CD4-positive, alpha-beta memory T cell (primary cell): ENCODE data around the gene ANO6. TPM values are rescaled to one million over a fixed set of nuclear protein-coding genes. Genes with fewer than 3 reads are reported as not detected.
A peak's percentile ranks its signal among the peaks of the same experiment; 100 is the strongest.

Source experiments
- CTCF ChIA-PET: fragments of 350-600 bp; sonication (Branson Sonifier 250); formaldehyde crosslinking; loops from one replicate; lab custom pipeline; 2021; ENCODE audit warnings: inconsistent platforms; ENCODE audit not compliant: partially characterized antibody; lab: Charles Lee
- POLR2A ChIA-PET: fragments of 350-600 bp; sonication (Branson Sonifier 250); formaldehyde crosslinking; loops from one replicate; lab custom pipeline; 2021; ENCODE audit not compliant: partially characterized antibody; lab: Charles Lee
- DNase-seq, 5 donors: peaks; one replicate each; pipeline versions ENCODE4 v3.0.0 to v3.0.0-alpha.2; 2020 to 2022; ENCODE audit warnings: mixed read lengths in 1 of 5
- H3K27ac ChIP-seq: one replicate; pipeline ENCODE4 v1.7.0; 2013; ENCODE audit warnings: low read depth, low read length
- H3K27me3 ChIP-seq: 2 replicates; pipeline ENCODE4 v1.7.0; 2013; ENCODE audit warnings: mild to moderate bottlenecking, low read length, moderate library complexity; ENCODE audit not compliant: insufficient read depth
- H3K36me3 ChIP-seq: 2 replicates; pipeline ENCODE4 v1.7.0; 2013; ENCODE audit warnings: mild to moderate bottlenecking, low read length, moderate library complexity; ENCODE audit not compliant: insufficient read depth
- H3K4me1 ChIP-seq: 2 replicates; pipeline ENCODE4 v1.7.0; 2013; ENCODE audit warnings: mild to moderate bottlenecking, low read length, moderate library complexity; ENCODE audit not compliant: insufficient read depth
- H3K4me3 ChIP-seq, 2 donors: one replicate each; pipeline ENCODE4 v1.7.0; 2013; ENCODE audit warnings: low read length in 2 of 2, mild to moderate bottlenecking in 1 of 2
- H3K9me3 ChIP-seq, 2 donors: one replicate each; pipeline ENCODE4 v1.7.0; 2013; ENCODE audit warnings: low read length in 2 of 2, control low read depth in 1 of 2; ENCODE audit not compliant: control insufficient read depth in 1 of 2
- H3K27ac Mint-ChIP-seq, 7 donors: one replicate each; pipeline ENCODE4 v1.8.0; 2020 to 2021; ENCODE audit warnings: mixed read lengths in 7 of 7, mild to moderate bottlenecking in 6 of 7, inconsistent platforms in 3 of 7, moderate library complexity in 3 of 7
- H3K27me3 Mint-ChIP-seq, 2 donors: one replicate each; pipeline ENCODE4 v1.8.0; 2020 to 2021; ENCODE audit warnings: mixed read lengths in 2 of 2
- H3K36me3 Mint-ChIP-seq, 2 donors: one replicate each; pipeline ENCODE4 v1.8.0; 2020 to 2021; ENCODE audit warnings: mixed read lengths in 2 of 2, inconsistent platforms in 1 of 2, mild to moderate bottlenecking in 1 of 2
- H3K4me1 Mint-ChIP-seq, 4 donors: one replicate each; pipeline ENCODE4 v1.8.0; 2020 to 2021; ENCODE audit warnings: mixed read lengths in 4 of 4, mild to moderate bottlenecking in 1 of 4
- H3K4me3 Mint-ChIP-seq, 8 donors: one replicate each; pipeline ENCODE4 v1.8.0; 2020 to 2021; ENCODE audit warnings: mixed read lengths in 8 of 8, mild to moderate bottlenecking in 7 of 8, moderate library complexity in 6 of 8, inconsistent platforms in 3 of 8
- H3K9me3 Mint-ChIP-seq, 8 donors: one replicate each; pipeline ENCODE4 v1.8.0; 2020 to 2021; ENCODE audit warnings: mixed read lengths in 8 of 8, mild to moderate bottlenecking in 5 of 8, inconsistent platforms in 3 of 8, moderate library complexity in 1 of 8
- intact Hi-C: fragments of 100-400 bp; cut with micrococcal nuclease; formaldehyde crosslinking; loops from one replicate; pipeline ENCODE4 v1.15.1; 2023
- polyA plus RNA-seq, 2 donors: library from polyadenylated mRNA; unstranded; fragments of 300-500 nt; fragmentation: Illumina TruSeq; gene quantifications; one replicate each; pipeline ENCODE4 v1.2.3, GENCODE V29; 2021
- total RNA-seq, 2 experiments: library from RNA; stranded (reverse); gene quantifications; one replicate each; pipeline ENCODE4 v1.2.3, GENCODE V29; 2021

The ANO6 gene
- total and polyA plus RNA-seq, 4 experiments from 2014 or later = 25.3 to 36.5 (median 31.0) TPM

- H3K4me3 Mint-ChIP-seq = no peak overlapping the region
- no peaks in the 10 kb centered on the region for H3K27me3 ChIP-seq
- H3K36me3 Mint-ChIP-seq = peaks cover 10 to 15% of the 10 kb centered on the region in 2 donors
- intact Hi-C loops = no loop called here
- no peak overlapping the region for H3K27ac ChIP-seq
- H3K9me3 ChIP-seq = no peaks in the 10 kb centered on the region
- H3K36me3 ChIP-seq = peaks cover 5% of the 10 kb centered on the region
- no peak overlapping the region for H3K4me3 ChIP-seq
- H3K27ac Mint-ChIP-seq = peak overlapping the region in 1 of 7 donors; percentile 23
- H3K4me1 ChIP-seq = peaks cover 15% of the 10 kb centered on the region
- H3K4me1 Mint-ChIP-seq = peaks cover 37 to 58% (median 46%) of the 10 kb centered on the region in 4 donors
- H3K9me3 Mint-ChIP-seq = no peaks in the 10 kb centered on the region
- POLR2A ChIA-PET = interaction anchor here (0.6 to 1.9 kb wide), 2 partner anchors 8 to 53 kb away, joined by 3 to 7 read pairs; partner anchors contain the start of gene ANO6
- CTCF ChIA-PET = interaction anchor here (0.6 to 1.7 kb wide), 3 partner anchors 9 to 54 kb away, joined by 3 to 6 read pairs (median 3); partner anchors contain the start of gene ANO6
- no peak for DNase-seq
- H3K27me3 Mint-ChIP-seq = no peaks in the 10 kb centered on the region
These were observed 8.4 kb downstream of the ANO6 start for GRCh38 chr12:45224311-45224710.

- POLR2A ChIA-PET = interaction anchor here (1.9 kb wide), 1 partner anchor 10 kb away, joined by 7 read pairs; the partner anchor contains the start of gene ANO6
- Histone ChIP-seq H3K27ac (no peak overlapping the region), H3K4me3 (no peak overlapping the region), H3K9me3 (no peaks in the 10 kb centered on the region), H3K4me1 (no peaks in the 10 kb centered on the region), H3K27me3 (no peaks in the 10 kb centered on the region), H3K36me3 (peaks cover 5% of the 10 kb centered on the region)
- Mint-ChIP-seq H3K4me1 (peaks cover 26 to 42% (median 34%) of the 10 kb centered on the region in 4 donors), H3K27me3 (no peaks in the 10 kb centered on the region), H3K9me3 (no peaks in the 10 kb centered on the region), H3K4me3 (no peak overlapping the region), H3K27ac (peak overlapping the region in 1 of 7 donors; percentile 18), H3K36me3 (peaks cover 10 to 19% of the 10 kb centered on the region in 2 donors)
- CTCF ChIA-PET = interaction anchor here (1.7 kb wide), 1 partner anchor 55 kb away, joined by 6 read pairs; no protein-coding TSS in a partner anchor
- DNase-seq = no peak
- intact Hi-C loops = no loop called here
These were observed 10.1 kb downstream of the ANO6 start for GRCh38 chr12:45226021-45226420.

- peaks cover 26 to 43% (median 34%) of the 10 kb centered on the region in 4 donors for H3K4me1 Mint-ChIP-seq
These were observed 11.6 kb downstream of the ANO6 start for GRCh38 chr12:45227316-45228067.

GRCh38 chr12:45231515-45232145 is 15.7 kb downstream of the ANO6 start:
- no peak for DNase-seq
- Mint-ChIP-seq H3K36me3 (peaks cover 15 to 18% of the 10 kb centered on the region in 2 donors), H3K9me3 (no peaks in the 10 kb centered on the region), H3K27ac (peak overlapping the region in 3 of 7 donors; percentile 2 to 30 (median 4)), H3K4me1 (peaks cover 27 to 47% (median 41%) of the 10 kb centered on the region in 4 donors), H3K27me3 (no peaks in the 10 kb centered on the region), H3K4me3 (no peak overlapping the region)
- Histone ChIP-seq H3K4me3 (no peak overlapping the region), H3K36me3 (peaks cover 8% of the 10 kb centered on the region), H3K27ac (no peak overlapping the region), H3K4me1 (peaks cover 21% of the 10 kb centered on the region), H3K27me3 (no peaks in the 10 kb centered on the region), H3K9me3 (no peaks in the 10 kb centered on the region)
- CTCF ChIA-PET = no interaction called here
- POLR2A ChIA-PET = no interaction called here
- intact Hi-C loops = no loop called here

More at GRCh38 chr12:45227316-45228067, 11.6 kb downstream of the ANO6 start:
- H3K36me3 Mint-ChIP-seq = peaks cover 15 to 18% of the 10 kb centered on the region in 2 donors
- Histone ChIP-seq H3K36me3 (peaks cover 5% of the 10 kb centered on the region), H3K27me3 (no peaks in the 10 kb centered on the region), H3K9me3 (no peaks in the 10 kb centered on the region), H3K4me1 (peaks cover 7% of the 10 kb centered on the region), H3K27ac (no peak overlapping the region), H3K4me3 (no peak overlapping the region)
- H3K27ac Mint-ChIP-seq = peak overlapping the region in 2 of 7 donors; percentile 13 to 60
- H3K4me3 Mint-ChIP-seq = no peak overlapping the region
- intact Hi-C loops = no loop called here
- ChIA-PET POLR2A (no interaction called here), CTCF (interaction anchor here (1.3 kb wide), 1 partner anchor 12 kb away, joined by 6 read pairs; the partner anchor contains the start of gene ANO6)
- H3K27me3 Mint-ChIP-seq = no peaks in the 10 kb centered on the region
- no peaks in the 10 kb centered on the region for H3K9me3 Mint-ChIP-seq
- no peak for DNase-seq

GRCh38 chr12:45232146-45232755 is 16.4 kb downstream of the ANO6 start:
- H3K27ac Mint-ChIP-seq = peak overlapping the region in 1 of 7 donors; percentile 4
- no peak for DNase-seq
- H3K4me1 Mint-ChIP-seq = peaks cover 29 to 49% (median 40%) of the 10 kb centered on the region in 4 donors

GRCh38 chr12:45232756-45233372 is 17.0 kb downstream of the ANO6 start:
- peaks cover 27 to 43% (median 37%) of the 10 kb centered on the region in 4 donors for H3K4me1 Mint-ChIP-seq
- intact Hi-C loops = no loop called here
- no peak overlapping the region for H3K27ac ChIP-seq
- H3K9me3 Mint-ChIP-seq = peaks cover 0 to 3% (median 0%) of the 10 kb centered on the region in 8 donors
- peaks cover 21% of the 10 kb centered on the region for H3K4me1 ChIP-seq
- H3K27ac Mint-ChIP-seq = peak overlapping the region in 1 of 7 donors; percentile 29
- H3K36me3 Mint-ChIP-seq = peaks cover 11 to 20% of the 10 kb centered on the region in 2 donors
- peaks cover 8% of the 10 kb centered on the region for H3K36me3 ChIP-seq
- H3K4me3 Mint-ChIP-seq = no peak overlapping the region
- no peaks in the 10 kb centered on the region for H3K9me3 ChIP-seq
- no peak overlapping the region for H3K4me3 ChIP-seq
- no peak for DNase-seq
- CTCF ChIA-PET = no interaction called here
- H3K27me3 Mint-ChIP-seq = no peaks in the 10 kb centered on the region
- no peaks in the 10 kb centered on the region for H3K27me3 ChIP-seq
- POLR2A ChIA-PET = no interaction called here

More at GRCh38 chr12:45232146-45232755, 16.4 kb downstream of the ANO6 start:
- Histone ChIP-seq H3K9me3 (no peaks in the 10 kb centered on the region), H3K27ac (no peak overlapping the region), H3K4me3 (no peak overlapping the region), H3K27me3 (no peaks in the 10 kb centered on the region), H3K36me3 (peaks cover 8% of the 10 kb centered on the region), H3K4me1 (peaks cover 21% of the 10 kb centered on the region)
- Mint-ChIP-seq H3K27me3 (no peaks in the 10 kb centered on the region), H3K4me3 (no peak overlapping the region), H3K36me3 (peaks cover 14 to 23% of the 10 kb centered on the region in 2 donors), H3K9me3 (peaks cover 0 to 3% (median 0%) of the 10 kb centered on the region in 8 donors)
- CTCF ChIA-PET = no interaction called here
- POLR2A ChIA-PET = no interaction called here
- intact Hi-C loops = no loop called here
